Natural killer cell (primary cell): ENCODE results near the gene ARAP1. TPM values are rescaled to one million over a fixed set of nuclear protein-coding genes. Genes with fewer than 3 reads are reported as not detected.

ENCODE experiments used
- ATAC-seq, 3 donors: fragments of 150-1000 bp in 2 of 3; fragments of 200-7000 bp in 1 of 3; cut with Tn5 transposase; 1 replicate in 1 of 3; 2 replicates in 2 of 3; pipeline ENCODE4 v1.10.0; 2021; ENCODE audit warnings: mild to moderate bottlenecking in 2 of 3, moderate library complexity in 2 of 3
- DNase-seq, 2 donors: peaks; one replicate each; pipeline versions ENCODE4 v3.0.0 to v3.0.0-alpha.2; 2013 to 2021; ENCODE audit warnings: mixed read lengths in 1 of 2
- H3K27ac ChIP-seq: one replicate; pipeline ENCODE4 v1.5.1; 2013; ENCODE audit warnings: mild to moderate bottlenecking, low read length
- H3K27me3 ChIP-seq: one replicate; pipeline ENCODE4 v1.6.1; 2013; ENCODE audit warnings: low read length; ENCODE audit not compliant: control insufficient read depth, insufficient read depth
- H3K36me3 ChIP-seq: one replicate; pipeline ENCODE4 v1.6.1; 2013; ENCODE audit warnings: low read length; ENCODE audit not compliant: control insufficient read depth, insufficient read depth
- H3K4me1 ChIP-seq: one replicate; pipeline ENCODE4 v1.6.1; 2013; ENCODE audit warnings: low read length; ENCODE audit not compliant: control insufficient read depth, insufficient read depth
- H3K4me3 ChIP-seq: one replicate; pipeline ENCODE4 v1.5.1; 2013; ENCODE audit warnings: low read length
- H3K9me3 ChIP-seq: one replicate; pipeline ENCODE4 v1.6.1; 2013; ENCODE audit warnings: low read length; ENCODE audit not compliant: control insufficient read depth, insufficient read depth
- H3K27ac Mint-ChIP-seq, 2 donors: one replicate each; pipeline ENCODE4 v1.8.0; 2022; ENCODE audit warnings: mild to moderate bottlenecking in 2 of 2, mixed read lengths in 2 of 2, moderate library complexity in 1 of 2
- H3K27me3 Mint-ChIP-seq, 2 donors: one replicate each; pipeline ENCODE4 v1.8.0; 2022; ENCODE audit warnings: low read depth in 2 of 2, mixed read lengths in 2 of 2
- H3K36me3 Mint-ChIP-seq: one replicate; pipeline ENCODE4 v1.8.0; 2022; ENCODE audit warnings: mixed read lengths
- H3K4me1 Mint-ChIP-seq, 2 donors: one replicate each; pipeline ENCODE4 v1.8.0; 2022; ENCODE audit warnings: mixed read lengths in 2 of 2
- H3K4me3 Mint-ChIP-seq: one replicate; pipeline ENCODE4 v1.8.0; 2022; ENCODE audit warnings: mild to moderate bottlenecking, moderate library complexity, mixed read lengths
- H3K9me3 Mint-ChIP-seq, 2 donors: one replicate each; pipeline ENCODE4 v1.8.0; 2022; ENCODE audit warnings: mixed read lengths in 2 of 2
- WGBS: methylation state at CpG from one replicate; pipeline ENCODE4 v1.1.7; 2013; ENCODE audit warnings: missing lambda C conversion rate; ENCODE audit not compliant: insufficient coverage; 5-methylcytosine and 5-hydroxymethylcytosine counted together
- intact Hi-C: fragments of 100-400 bp; cut with micrococcal nuclease; formaldehyde crosslinking; loops from one replicate; pipeline ENCODE4 v1.14.2; 2022
- total RNA-seq, 4 donors: library from RNA; stranded (reverse); fragments of 120-200 nt in 1 of 4; gene quantifications; one replicate each; pipeline versions ENCODE4 v1.2.3 to v1.2.4, GENCODE V29; 2013 to 2022
- TF ChIP-seq, protein P1 (sequence below): fragments of 200-600 bp; IDR thresholded peaks from one replicate; pipeline ENCODE4 v1.8.0; 2022; ENCODE audit warnings: antibody characterized with exemption

ARAP1 gene
- total RNA-seq, 3 donors from 2014 or later (not counting 1 experiment from before 2014, with no cell fraction given), result 293 to 327 (median 296) TPM

DNA sequence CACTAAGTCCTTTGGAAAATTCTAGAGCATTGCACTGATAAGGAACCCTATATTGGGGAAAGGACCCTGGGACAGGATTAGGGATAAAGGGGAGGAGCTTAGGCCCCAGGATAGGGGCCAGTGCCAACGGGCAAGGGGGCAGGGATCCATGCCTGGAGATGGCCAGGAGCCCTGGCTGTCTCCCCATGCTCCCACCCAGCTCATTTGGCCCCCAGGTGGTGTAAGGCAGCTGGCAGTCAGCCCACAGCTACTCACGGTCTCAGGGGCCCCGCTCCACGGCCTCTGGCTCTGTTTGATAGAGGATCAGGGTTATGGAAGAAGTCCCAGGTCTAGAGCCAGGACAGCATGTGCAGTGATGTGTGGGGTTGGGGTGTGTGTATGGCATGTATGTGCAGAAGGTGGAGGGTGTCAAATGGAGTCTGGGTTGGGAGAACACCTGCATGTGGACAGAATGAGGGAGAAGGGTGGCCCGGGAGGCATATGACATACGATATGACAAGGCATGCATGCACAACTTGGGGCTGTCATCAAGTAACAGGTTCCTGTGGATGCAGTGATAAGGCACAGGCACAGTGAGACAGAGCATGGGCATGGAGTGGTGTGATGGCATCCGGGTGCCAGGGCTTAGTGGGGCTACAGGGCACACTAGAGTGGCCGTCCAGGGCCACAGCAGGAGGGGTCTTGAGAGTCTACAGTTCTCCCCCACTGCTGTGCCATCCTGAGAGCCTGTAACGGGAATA, 59.5 kb downstream of the ARAP1 start:
- WGBS, result 93% methylated on average over 9 of the region's 9 CpGs
- ATAC-seq (no peak), DNase-seq (no peak)
- H3K9me3 Mint-ChIP-seq, result no peaks in the 10 kb centered on the region
- H3K4me1 Mint-ChIP-seq, result peaks cover 8 to 45% of the 10 kb centered on the region in 2 donors
- Histone ChIP-seq H3K36me3 (peaks cover 91% of the 10 kb centered on the region), H3K4me1 (no peaks in the 10 kb centered on the region), H3K9me3 (no peaks in the 10 kb centered on the region), H3K27ac (no peak overlapping the region), H3K27me3 (no peaks in the 10 kb centered on the region), H3K4me3 (no peak overlapping the region)
- intact Hi-C loops, result no loop called here
- peak overlapping the region; percentile 43 to 48 for H3K27ac Mint-ChIP-seq
- TF ChIP-seq, protein P1, sequence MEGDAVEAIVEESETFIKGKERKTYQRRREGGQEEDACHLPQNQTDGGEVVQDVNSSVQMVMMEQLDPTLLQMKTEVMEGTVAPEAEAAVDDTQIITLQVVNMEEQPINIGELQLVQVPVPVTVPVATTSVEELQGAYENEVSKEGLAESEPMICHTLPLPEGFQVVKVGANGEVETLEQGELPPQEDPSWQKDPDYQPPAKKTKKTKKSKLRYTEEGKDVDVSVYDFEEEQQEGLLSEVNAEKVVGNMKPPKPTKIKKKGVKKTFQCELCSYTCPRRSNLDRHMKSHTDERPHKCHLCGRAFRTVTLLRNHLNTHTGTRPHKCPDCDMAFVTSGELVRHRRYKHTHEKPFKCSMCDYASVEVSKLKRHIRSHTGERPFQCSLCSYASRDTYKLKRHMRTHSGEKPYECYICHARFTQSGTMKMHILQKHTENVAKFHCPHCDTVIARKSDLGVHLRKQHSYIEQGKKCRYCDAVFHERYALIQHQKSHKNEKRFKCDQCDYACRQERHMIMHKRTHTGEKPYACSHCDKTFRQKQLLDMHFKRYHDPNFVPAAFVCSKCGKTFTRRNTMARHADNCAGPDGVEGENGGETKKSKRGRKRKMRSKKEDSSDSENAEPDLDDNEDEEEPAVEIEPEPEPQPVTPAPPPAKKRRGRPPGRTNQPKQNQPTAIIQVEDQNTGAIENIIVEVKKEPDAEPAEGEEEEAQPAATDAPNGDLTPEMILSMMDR, result no peak
- H3K4me3 Mint-ChIP-seq, result no peak overlapping the region
- H3K36me3 Mint-ChIP-seq, result no peaks in the 10 kb centered on the region
- no peaks in the 10 kb centered on the region for H3K27me3 Mint-ChIP-seq

GRCh38 chr11:72690166-72690565, 62.0 kb downstream of the ARAP1 start:
- Histone ChIP-seq H3K4me1 (no peaks in the 10 kb centered on the region), H3K4me3 (no peak overlapping the region), H3K9me3 (no peaks in the 10 kb centered on the region), H3K27ac (no peak overlapping the region), H3K27me3 (no peaks in the 10 kb centered on the region), H3K36me3 (peaks cover 82% of the 10 kb centered on the region)
- DNase-seq, result no peak
- intact Hi-C loops, result no loop called here
- Mint-ChIP-seq H3K36me3 (no peaks in the 10 kb centered on the region), H3K9me3 (no peaks in the 10 kb centered on the region), H3K4me3 (no peak overlapping the region), H3K27me3 (no peaks in the 10 kb centered on the region), H3K4me1 (peaks cover 20 to 52% of the 10 kb centered on the region in 2 donors), H3K27ac (peak overlapping the region; percentile 23 to 56)
- 96% methylated on average over 4 of the region's 4 CpGs for WGBS
- TF ChIP-seq, protein P1, result no peak
- no peak for ATAC-seq

DNA sequence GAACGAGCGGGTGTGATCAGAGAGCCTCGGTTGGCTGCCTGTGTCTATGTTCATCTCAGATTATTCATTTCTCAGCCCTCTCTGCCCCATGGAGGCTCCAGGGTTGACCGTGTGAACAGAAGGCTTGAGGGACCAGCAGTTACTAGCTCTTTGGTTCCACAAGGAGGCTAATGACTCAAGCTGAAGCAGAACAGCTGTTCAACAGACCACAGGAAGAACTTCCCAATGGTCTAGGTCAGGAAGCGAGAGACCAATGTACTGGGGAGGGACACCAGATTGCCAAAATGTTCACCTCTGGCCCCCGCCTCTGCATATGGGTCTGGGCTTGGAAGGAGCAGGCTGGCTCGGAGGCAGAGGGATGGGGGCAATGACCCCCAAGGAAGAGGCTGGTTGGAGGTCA, 63.3 kb downstream of the ARAP1 start:
- H3K27ac ChIP-seq, result no peak overlapping the region
- H3K4me1 ChIP-seq, result no peaks in the 10 kb centered on the region
- H3K36me3 Mint-ChIP-seq, result no peaks in the 10 kb centered on the region
- peaks cover 80% of the 10 kb centered on the region for H3K36me3 ChIP-seq
- H3K4me3 Mint-ChIP-seq, result no peak overlapping the region
- intact Hi-C loops, result no loop called here
- peak overlapping the region in 1 of 2 donors; percentile 23 for H3K27ac Mint-ChIP-seq
- H3K27me3 Mint-ChIP-seq, result no peaks in the 10 kb centered on the region
- TF ChIP-seq, protein P1, result no peak
- DNase-seq (no peak), ATAC-seq (no peak)
- 94% methylated on average over 7 of the region's 7 CpGs for WGBS
- H3K9me3 Mint-ChIP-seq, result no peaks in the 10 kb centered on the region
- no peaks in the 10 kb centered on the region for H3K9me3 ChIP-seq
- no peak overlapping the region for H3K4me3 ChIP-seq
- H3K27me3 ChIP-seq, result no peaks in the 10 kb centered on the region
- peaks cover 11 to 42% of the 10 kb centered on the region in 2 donors for H3K4me1 Mint-ChIP-seq

DNA sequence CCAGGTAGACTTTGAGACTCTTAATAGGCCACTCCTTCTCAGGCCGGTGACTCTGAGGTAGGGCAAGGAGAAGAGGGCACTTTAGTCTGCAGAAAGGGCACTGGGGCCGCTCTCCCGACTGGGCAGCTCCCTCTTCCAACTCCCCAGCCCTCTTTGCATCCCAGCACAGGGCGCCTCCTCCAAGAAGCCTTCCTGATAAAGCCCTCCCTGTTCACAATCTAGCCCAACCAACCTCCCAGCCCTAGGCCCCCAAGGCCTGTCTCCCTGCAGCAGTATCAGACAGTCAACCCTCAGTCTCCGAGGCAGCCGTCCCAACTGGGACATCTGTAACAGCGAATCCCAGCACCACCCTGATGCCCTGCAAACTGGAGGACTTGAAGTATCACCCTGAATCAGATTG, 63.7 kb downstream of the ARAP1 start:
- DNase-seq (no peak), ATAC-seq (no peak)
- Histone ChIP-seq H3K27me3 (no peaks in the 10 kb centered on the region), H3K4me1 (no peaks in the 10 kb centered on the region), H3K36me3 (peaks cover 77% of the 10 kb centered on the region), H3K9me3 (no peaks in the 10 kb centered on the region), H3K4me3 (no peak overlapping the region), H3K27ac (no peak overlapping the region)
- TF ChIP-seq, protein P1, result no peak
- Mint-ChIP-seq H3K9me3 (no peaks in the 10 kb centered on the region), H3K4me1 (peaks cover 11 to 40% of the 10 kb centered on the region in 2 donors), H3K27me3 (no peaks in the 10 kb centered on the region), H3K4me3 (no peak overlapping the region), H3K27ac (peak overlapping the region in 1 of 2 donors; percentile 23), H3K36me3 (no peaks in the 10 kb centered on the region)
- WGBS, result 98% methylated on average over 7 of the region's 7 CpGs
- intact Hi-C loops, result no loop called here
